ENCODE results near the gene WNT16. TPM values are rescaled to one million over a fixed set of nuclear protein-coding genes. Genes with fewer than 3 reads are reported as not detected.
A peak's percentile ranks its signal among the peaks of the same experiment; 100 is the strongest.

Gene WNT16
- total RNA-seq, 1 donor from 2014 or later = not detected

DNA sequence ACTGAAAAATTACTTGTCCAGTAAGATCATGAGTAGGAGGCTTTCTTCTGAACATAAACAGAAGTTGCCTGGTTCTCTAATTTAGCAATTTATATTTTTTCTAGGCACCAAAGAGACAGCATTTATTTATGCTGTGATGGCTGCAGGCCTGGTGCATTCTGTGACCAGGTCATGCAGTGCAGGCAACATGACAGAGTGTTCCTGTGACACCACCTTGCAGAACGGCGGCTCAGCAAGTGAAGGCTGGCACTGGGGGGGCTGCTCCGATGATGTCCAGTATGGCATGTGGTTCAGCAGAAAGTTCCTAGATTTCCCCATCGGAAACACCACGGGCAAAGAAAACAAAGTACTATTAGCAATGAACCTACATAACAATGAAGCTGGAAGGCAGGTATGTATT is 2.8 kb downstream of the WNT16 start:
- no peaks in the 10 kb centered on the region for H3K9me3 Mint-ChIP-seq (ENCODE audit: low read depth)
- no peak overlapping the region for H3K27ac Mint-ChIP-seq (ENCODE audit: unreplicated experiment)
- H3K4me1 Mint-ChIP-seq (ENCODE audit: low read depth) = peaks cover 26% of the 10 kb centered on the region
- TF ChIP-seq, protein P1, sequence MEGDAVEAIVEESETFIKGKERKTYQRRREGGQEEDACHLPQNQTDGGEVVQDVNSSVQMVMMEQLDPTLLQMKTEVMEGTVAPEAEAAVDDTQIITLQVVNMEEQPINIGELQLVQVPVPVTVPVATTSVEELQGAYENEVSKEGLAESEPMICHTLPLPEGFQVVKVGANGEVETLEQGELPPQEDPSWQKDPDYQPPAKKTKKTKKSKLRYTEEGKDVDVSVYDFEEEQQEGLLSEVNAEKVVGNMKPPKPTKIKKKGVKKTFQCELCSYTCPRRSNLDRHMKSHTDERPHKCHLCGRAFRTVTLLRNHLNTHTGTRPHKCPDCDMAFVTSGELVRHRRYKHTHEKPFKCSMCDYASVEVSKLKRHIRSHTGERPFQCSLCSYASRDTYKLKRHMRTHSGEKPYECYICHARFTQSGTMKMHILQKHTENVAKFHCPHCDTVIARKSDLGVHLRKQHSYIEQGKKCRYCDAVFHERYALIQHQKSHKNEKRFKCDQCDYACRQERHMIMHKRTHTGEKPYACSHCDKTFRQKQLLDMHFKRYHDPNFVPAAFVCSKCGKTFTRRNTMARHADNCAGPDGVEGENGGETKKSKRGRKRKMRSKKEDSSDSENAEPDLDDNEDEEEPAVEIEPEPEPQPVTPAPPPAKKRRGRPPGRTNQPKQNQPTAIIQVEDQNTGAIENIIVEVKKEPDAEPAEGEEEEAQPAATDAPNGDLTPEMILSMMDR (IDR thresholded peaks at IDR 0.05) = no peak
- no peaks in the 10 kb centered on the region for H3K36me3 Mint-ChIP-seq (ENCODE audit: low read depth)
- peaks cover 29% of the 10 kb centered on the region for H3K27me3 Mint-ChIP-seq (ENCODE audit: low read depth)
- no peak for DNase-seq (ENCODE audit: low spot score)
- no peak overlapping the region for H3K4me3 Mint-ChIP-seq (ENCODE audit: unreplicated experiment)

DNA sequence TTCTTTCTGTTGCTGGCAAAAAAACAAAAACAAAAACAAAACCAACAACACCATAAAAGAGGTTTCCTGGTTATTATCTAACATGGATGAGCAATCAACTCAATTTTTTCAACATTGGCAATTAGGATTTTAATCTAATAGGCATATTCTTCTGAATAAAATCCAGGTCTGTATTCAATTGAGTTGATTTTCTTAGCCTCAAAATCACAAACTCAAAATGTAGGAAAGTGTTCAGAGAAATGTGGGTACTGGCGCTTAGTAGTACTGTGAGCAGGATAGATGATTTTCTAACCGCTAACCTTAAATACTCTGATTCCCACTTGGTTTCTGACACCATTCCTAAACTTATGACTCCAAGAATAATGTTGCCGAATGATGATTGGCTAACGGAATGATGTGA is 5.6 kb downstream of the WNT16 start:
- Mint-ChIP-seq H3K27ac (ENCODE audit: unreplicated experiment) (no peak overlapping the region), H3K4me3 (ENCODE audit: unreplicated experiment) (no peak overlapping the region), H3K36me3 (ENCODE audit: low read depth) (no peaks in the 10 kb centered on the region), H3K27me3 (ENCODE audit: low read depth) (peaks cover 18% of the 10 kb centered on the region), H3K9me3 (ENCODE audit: low read depth) (no peaks in the 10 kb centered on the region), H3K4me1 (ENCODE audit: low read depth) (peaks cover 16% of the 10 kb centered on the region)
- TF ChIP-seq, protein P1 (IDR thresholded peaks at IDR 0.05) = no peak
- no peak for DNase-seq (ENCODE audit: low spot score)

DNA sequence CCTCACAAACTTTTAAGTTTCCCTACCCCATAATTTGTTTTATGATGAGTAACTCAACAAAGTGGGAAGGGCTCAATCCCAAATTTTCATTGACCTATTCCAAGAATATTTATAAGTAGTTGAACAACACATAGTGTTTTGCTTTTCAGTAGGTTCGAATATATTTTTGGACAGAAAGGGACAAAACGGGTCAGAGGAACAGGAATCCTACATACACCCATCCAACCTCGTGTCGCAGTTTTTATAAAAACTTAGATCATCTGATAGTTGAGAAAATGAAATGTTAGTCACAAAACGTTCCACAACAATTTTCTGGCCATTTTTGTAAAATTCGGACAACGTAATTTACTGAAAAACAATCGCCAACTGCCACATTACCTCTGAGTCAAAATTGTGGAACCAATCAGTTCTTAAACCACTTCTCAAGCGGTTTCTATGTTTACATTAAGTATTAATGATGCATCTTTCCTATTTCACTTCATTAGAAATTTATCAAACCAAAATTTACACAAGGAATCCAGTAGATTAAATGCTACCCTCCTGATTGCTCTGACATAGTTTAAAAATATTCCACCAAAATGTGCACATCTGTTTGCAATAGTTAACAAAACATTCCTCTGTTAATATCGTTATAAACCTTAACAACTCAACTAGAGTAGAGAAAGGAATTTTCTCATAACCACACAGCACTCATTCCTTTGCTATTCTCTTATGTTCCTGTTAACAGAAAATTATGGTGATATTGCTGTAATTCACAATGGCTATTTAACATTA is 6.3 kb downstream of the WNT16 start:
- peaks cover 12% of the 10 kb centered on the region for H3K27me3 Mint-ChIP-seq (ENCODE audit: low read depth)
- DNase-seq (ENCODE audit: low spot score) = no peak
- peaks cover 9% of the 10 kb centered on the region for H3K4me1 Mint-ChIP-seq (ENCODE audit: low read depth)
- TF ChIP-seq, protein P1 (IDR thresholded peaks at IDR 0.05) = no peak
- H3K9me3 Mint-ChIP-seq (ENCODE audit: low read depth) = no peaks in the 10 kb centered on the region
- no peak overlapping the region for H3K4me3 Mint-ChIP-seq (ENCODE audit: unreplicated experiment)
- H3K27ac Mint-ChIP-seq (ENCODE audit: unreplicated experiment) = no peak overlapping the region
- no peaks in the 10 kb centered on the region for H3K36me3 Mint-ChIP-seq (ENCODE audit: low read depth)

DNA sequence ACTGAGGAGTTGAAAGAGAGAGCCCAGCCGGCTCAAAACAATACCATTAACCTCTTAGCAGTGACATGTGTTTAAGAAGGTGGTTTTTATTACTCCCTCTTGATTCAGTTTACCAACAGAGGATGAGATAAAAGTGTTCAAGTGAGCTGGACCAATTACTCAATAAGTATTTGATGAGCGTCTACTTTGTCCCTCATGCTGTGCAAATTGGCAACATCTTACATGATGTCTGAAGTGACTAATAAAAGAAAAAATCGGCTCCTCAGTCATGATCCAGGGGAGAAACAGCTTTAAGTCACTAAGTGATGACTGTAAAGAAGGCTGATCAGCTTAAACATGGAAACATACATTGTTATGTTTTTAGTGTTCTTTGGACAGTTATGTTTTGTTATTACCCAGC is 7.8 kb downstream of the WNT16 start:
- Mint-ChIP-seq H3K4me1 (ENCODE audit: low read depth) (peaks cover 4% of the 10 kb centered on the region), H3K27me3 (ENCODE audit: low read depth) (peaks cover 2% of the 10 kb centered on the region), H3K9me3 (ENCODE audit: low read depth) (no peaks in the 10 kb centered on the region), H3K4me3 (ENCODE audit: unreplicated experiment) (no peak overlapping the region), H3K27ac (ENCODE audit: unreplicated experiment) (no peak overlapping the region), H3K36me3 (ENCODE audit: low read depth) (no peaks in the 10 kb centered on the region)
- no peak for DNase-seq (ENCODE audit: low spot score)
- TF ChIP-seq, protein P1 (IDR thresholded peaks at IDR 0.05) = no peak

DNA sequence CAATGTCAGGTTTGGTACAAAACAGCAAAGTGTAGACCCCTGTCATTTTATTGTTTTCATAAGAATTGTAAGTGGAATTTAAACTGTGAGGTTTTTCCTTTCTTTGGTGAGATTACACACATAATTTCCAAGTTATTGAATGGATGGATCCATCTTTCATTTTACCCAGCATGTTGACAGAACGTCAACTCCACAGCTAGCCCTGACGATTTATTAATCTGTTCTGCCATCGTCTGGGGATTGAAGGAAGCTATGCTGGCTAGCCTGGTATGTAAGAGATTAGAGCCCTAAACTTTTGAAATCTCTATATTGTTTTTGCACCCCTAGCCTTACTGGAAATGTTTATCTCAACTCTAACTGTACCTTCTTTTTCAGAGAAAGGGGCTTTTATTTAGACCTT is 8.6 kb downstream of the WNT16 start:
- DNase-seq (ENCODE audit: low spot score) = no peak
- no peaks in the 10 kb centered on the region for H3K27me3 Mint-ChIP-seq (ENCODE audit: low read depth)

More for the DNA sequence above, 8.6 kb downstream of the WNT16 start:
- Mint-ChIP-seq H3K4me1 (ENCODE audit: low read depth) (peaks cover 8% of the 10 kb centered on the region), H3K36me3 (ENCODE audit: low read depth) (peaks cover 4% of the 10 kb centered on the region), H3K9me3 (ENCODE audit: low read depth) (no peaks in the 10 kb centered on the region), H3K27ac (ENCODE audit: unreplicated experiment) (no peak overlapping the region), H3K4me3 (ENCODE audit: unreplicated experiment) (no peak overlapping the region)
- TF ChIP-seq, protein P1 (IDR thresholded peaks at IDR 0.05) = peak; percentile 80
